Large intestine (tissue), 3 donors: ENCODE data around the gene UNC45B. TPM values are rescaled to one million over a fixed set of nuclear protein-coding genes. Genes with fewer than 3 reads are reported as not detected.
"Not testable (repeated sequence)": the region's sequence is repeated elsewhere in the genome, so short reads cannot be mapped to it uniquely, and the experiment has no call there.

ENCODE experiments used
- DNase-seq, 2 donors: peaks; one replicate each; pipeline versions ENCODE4 v3.0.0 to v3.0.0-alpha.2; 2013
- H3K27ac ChIP-seq: one replicate; pipeline ENCODE4 v1.5.1; 2013; ENCODE audit warnings: low read length
- H3K27me3 ChIP-seq: 2 replicates; pipeline ENCODE4 v1.6.1; 2013; ENCODE audit warnings: low read length; ENCODE audit not compliant: control insufficient read depth, insufficient read depth
- H3K36me3 ChIP-seq: 2 replicates; pipeline ENCODE4 v1.6.1; 2013; ENCODE audit warnings: low read length; ENCODE audit not compliant: control insufficient read depth, insufficient read depth
- H3K4me1 ChIP-seq: one replicate; pipeline ENCODE4 v1.6.1; 2013; ENCODE audit warnings: low read length; ENCODE audit not compliant: control insufficient read depth, insufficient read depth
- H3K4me3 ChIP-seq: one replicate; pipeline ENCODE4 v1.5.1; 2013; ENCODE audit warnings: low read length
- H3K9me3 ChIP-seq: one replicate; pipeline ENCODE4 v1.6.1; 2013; ENCODE audit warnings: mild to moderate bottlenecking, low read depth, low read length, moderate library complexity; ENCODE audit not compliant: control insufficient read depth
- WGBS: methylation state at CpG from one replicate; pipeline ENCODE4 v1.1.5; 2013; ENCODE audit warnings: low lambda C conversion rate; ENCODE audit not compliant: insufficient coverage; 5-methylcytosine and 5-hydroxymethylcytosine counted together
- polyA plus RNA-seq: library from polyadenylated mRNA; unstranded; fragments of 120-200 nt; gene quantifications from one replicate; pipeline ENCODE4 v1.2.1, GENCODE V29; 2013

UNC45B gene
- polyA plus RNA-seq, 1 donor: 0.28 TPM

DNA sequence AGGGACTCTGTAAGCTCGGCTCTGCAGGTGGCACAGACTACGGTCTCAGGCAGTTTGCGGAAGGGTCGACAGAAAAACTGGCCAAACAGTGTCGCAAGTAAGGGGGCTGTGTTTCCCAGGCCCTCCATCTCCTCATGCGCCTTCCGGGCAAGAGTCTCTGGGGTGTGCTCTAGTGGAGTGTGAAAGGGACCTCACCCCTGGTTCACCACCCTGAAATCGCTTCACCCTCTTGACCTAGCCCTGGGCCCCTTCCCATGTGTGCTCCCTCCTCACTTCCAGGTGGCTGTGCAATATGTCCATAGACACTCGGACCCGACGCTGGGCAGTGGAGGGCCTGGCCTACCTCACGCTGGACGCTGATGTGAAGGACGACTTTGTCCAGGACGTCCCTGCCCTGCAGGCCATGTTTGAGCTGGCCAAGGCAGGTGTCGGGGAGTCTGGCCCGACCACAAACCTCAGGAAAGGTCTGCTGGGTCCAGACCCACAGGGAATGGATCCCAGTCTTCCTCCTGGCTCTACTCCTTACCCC lies 22.3 kb downstream of the UNC45B start:
- DNase-seq: no peak
- Histone ChIP-seq H3K4me3 (no peak overlapping the region), H3K36me3 (no peaks in the 10 kb centered on the region)

DNA sequence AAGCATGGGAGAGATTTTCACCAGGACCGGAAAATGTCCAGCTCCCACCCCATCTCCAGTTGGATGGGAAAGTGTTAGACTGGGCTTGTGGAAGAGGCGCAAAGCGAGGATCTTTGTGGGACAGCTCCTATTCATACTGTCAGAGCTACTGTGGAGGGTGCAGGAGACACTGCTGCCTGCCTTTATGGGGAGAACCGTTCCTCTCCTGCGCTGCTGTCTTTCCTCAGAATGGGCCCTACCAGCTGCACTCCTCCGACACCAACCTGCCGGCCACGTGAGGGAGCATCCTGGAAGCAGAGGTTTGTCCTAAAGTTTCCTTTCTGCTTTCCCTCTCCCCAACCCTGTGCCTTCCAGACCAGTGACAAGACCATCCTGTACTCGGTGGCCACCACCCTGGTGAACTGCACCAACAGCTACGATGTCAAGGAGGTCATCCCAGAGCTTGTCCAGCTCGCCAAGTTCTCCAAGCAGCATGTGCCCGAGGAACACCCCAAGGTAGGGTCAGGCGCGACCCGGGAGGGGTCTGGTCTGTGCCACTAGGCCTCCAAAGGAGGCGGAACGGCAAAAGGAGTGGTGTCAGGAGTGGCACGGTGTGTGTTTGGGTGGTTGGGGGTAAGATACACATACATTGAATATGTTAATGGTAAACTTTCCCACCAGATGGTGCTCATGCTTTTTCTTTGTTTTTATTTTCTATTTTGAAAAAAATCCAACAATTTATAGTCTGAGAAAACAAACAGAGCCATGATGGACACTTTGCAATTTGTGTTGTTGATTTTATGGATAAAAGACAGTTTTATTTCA lies 23.6 kb downstream of the UNC45B start:
- Histone ChIP-seq H3K4me3 (no peak overlapping the region), H3K9me3 (no peaks in the 10 kb centered on the region), H3K27ac (no peak overlapping the region), H3K36me3 (no peaks in the 10 kb centered on the region), H3K27me3 (no peaks in the 10 kb centered on the region), H3K4me1 (no peaks in the 10 kb centered on the region)
- WGBS: no CpG with 5 or more reads among the region's 18 CpGs
- no peak for DNase-seq

More for the DNA sequence above, 22.3 kb downstream of the UNC45B start:
- H3K27me3 ChIP-seq: no peaks in the 10 kb centered on the region
- H3K9me3 ChIP-seq: no peaks in the 10 kb centered on the region
- H3K4me1 ChIP-seq: no peaks in the 10 kb centered on the region
- H3K27ac ChIP-seq: no peak overlapping the region
- WGBS: no CpG with 5 or more reads among the region's 17 CpGs

DNA sequence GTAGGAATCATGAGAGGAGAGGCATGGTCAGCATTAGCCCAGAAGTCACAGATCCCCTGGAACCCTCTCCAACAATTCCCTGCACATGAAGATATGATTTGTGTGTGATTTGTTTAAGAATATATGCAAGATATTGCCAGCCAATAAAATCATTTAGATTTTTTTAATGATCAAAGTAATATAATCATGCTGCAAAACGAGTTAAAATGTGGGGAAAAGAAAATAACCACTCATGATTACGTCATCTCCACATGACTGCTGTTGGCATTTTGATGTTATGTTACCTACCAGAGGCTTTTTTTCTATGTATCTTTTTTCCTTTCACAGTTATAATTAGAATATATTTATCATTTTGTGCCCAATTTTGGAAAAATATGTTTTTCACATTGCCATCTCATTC lies 24.2 kb downstream of the UNC45B start:
- WGBS: 86% methylated on average over 2 of the region's 2 CpGs
- no peaks in the 10 kb centered on the region for H3K27me3 ChIP-seq
- no peaks in the 10 kb centered on the region for H3K36me3 ChIP-seq
- no peak for DNase-seq
- H3K4me1 ChIP-seq: no peaks in the 10 kb centered on the region
- H3K4me3 ChIP-seq: no peak overlapping the region
- H3K27ac ChIP-seq: no peak overlapping the region
- H3K9me3 ChIP-seq: no peaks in the 10 kb centered on the region

DNA sequence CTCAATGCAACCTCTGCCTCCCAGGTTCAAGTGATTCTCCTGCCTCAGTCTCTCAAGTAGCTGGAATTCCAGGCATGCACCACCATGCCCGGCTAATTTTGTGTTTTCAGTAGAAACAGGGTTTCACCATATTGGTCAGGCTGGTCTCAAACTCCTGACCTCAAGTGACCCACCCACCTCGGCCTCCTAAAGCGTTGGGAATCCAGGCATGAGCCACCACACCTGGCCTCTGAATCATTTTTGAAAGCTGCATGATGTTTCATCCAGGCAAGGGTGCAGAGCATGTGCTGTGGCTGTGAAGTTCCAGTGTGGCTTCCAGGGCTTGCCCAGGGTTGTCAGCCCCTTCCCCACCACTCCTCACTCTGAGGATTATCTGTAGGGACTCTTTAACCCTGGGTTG lies 24.7 kb downstream of the UNC45B start:
- not testable (repeated sequence) for H3K36me3 ChIP-seq, DNase-seq, H3K9me3 ChIP-seq, H3K27me3 ChIP-seq, H3K27ac ChIP-seq, H3K4me1 ChIP-seq, H3K4me3 ChIP-seq
- no CpG with 5 or more reads among the region's 3 CpGs for WGBS

DNA sequence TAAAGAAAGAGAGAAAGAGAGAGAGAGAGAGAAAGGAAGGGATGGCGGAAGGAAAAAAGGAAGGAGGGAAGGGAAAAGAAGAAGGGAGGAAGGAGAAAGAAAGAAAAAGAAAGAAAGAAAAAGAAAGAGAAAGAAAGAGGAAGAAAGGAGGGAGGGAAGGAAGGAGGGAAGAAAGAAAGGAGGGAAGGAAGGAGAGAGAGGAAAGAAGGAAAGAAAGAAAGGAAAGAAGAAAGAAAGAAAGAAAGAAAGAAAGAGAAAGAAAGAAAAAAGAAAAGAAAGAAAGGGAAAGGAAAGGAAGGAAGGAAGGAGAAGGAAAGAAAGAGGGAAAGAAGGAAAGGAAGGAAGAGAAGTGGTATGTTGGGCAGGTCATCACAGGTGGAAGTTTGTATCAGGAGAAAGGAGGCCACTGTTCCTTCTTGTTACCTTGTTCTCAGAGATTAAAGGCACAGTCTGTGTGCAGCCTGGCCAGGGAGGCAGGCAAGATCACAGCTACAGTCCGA lies 27.3 kb downstream of the UNC45B start:
- no peaks in the 10 kb centered on the region for H3K36me3 ChIP-seq
- 100% methylated on average over 1 of the region's 2 CpGs for WGBS
- H3K9me3 ChIP-seq: no peaks in the 10 kb centered on the region
- no peaks in the 10 kb centered on the region for H3K27me3 ChIP-seq
- no peak overlapping the region for H3K4me3 ChIP-seq
- no peak overlapping the region for H3K27ac ChIP-seq
- no peak for DNase-seq
- H3K4me1 ChIP-seq: no peaks in the 10 kb centered on the region

DNA sequence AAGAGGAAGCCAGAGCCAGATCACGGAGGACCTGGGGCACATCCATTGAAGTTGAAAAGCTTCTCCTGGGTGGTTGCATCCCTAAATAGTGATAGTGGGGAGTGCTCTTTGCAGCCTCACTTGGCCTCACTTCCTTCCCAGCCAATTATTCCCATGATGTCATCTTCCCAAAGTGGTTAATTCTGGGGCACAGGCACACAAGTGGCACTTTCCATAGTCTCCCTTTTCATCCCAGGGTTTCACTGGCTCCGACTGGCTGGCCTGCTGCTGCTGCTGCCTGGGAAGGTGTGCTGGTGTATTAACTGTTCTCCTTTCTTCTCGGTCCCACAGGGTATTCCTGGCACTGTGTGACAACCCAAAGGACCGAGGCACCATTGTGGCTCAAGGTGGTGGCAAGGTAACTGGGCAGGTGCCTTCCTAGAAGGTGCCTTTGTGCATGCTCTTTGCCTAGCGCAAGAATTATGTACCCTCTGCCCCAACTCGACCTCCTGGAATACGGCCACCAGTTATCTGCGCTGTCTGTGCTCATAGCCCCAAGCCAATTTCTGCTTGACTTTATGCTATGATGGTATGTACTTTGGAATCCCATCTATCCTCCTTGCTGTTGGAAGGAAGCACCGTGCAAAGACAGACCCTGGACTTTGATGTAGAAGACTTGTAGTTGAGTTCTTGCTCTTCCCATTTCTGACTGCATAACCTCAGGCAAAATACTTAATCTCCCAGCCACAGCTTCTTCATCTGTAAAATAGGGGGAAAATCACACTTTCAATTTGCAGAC lies 28.2 kb downstream of the UNC45B start:
- H3K4me3 ChIP-seq: no peak overlapping the region
- no CpG with 5 or more reads among the region's 9 CpGs for WGBS
- no peaks in the 10 kb centered on the region for H3K9me3 ChIP-seq
- no peak for DNase-seq
- no peaks in the 10 kb centered on the region for H3K27me3 ChIP-seq
- H3K27ac ChIP-seq: no peak overlapping the region
- no peaks in the 10 kb centered on the region for H3K36me3 ChIP-seq
- no peaks in the 10 kb centered on the region for H3K4me1 ChIP-seq

GRCh38 chr17:35176897-35177296 lies 29.3 kb downstream of the UNC45B start:
- H3K9me3 ChIP-seq: no peaks in the 10 kb centered on the region
- no peak for DNase-seq
- WGBS: no CpG with 5 or more reads among the region's 8 CpGs
- no peaks in the 10 kb centered on the region for H3K36me3 ChIP-seq
- H3K4me1 ChIP-seq: no peaks in the 10 kb centered on the region
- no peak overlapping the region for H3K27ac ChIP-seq
- H3K27me3 ChIP-seq: no peaks in the 10 kb centered on the region
- H3K4me3 ChIP-seq: no peak overlapping the region

DNA sequence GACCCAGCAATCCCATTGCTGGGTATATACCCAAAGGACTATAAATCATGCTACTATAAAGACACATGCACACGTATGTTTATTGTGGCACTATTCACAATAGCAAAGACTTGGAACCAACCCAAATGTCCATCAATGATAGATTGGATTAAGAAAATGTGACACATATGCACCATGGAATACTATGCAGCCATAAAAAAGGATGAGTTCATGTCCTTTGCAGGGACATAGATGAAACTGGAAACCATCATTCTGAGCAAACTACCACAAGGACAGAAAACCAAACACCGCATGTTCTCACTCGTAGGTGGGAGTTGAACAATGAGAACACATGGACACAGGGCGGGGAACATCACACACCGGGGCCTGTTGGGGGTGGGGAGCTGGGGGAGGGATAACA lies 31.8 kb downstream of the UNC45B start:
- H3K27me3 ChIP-seq, H3K4me1 ChIP-seq, H3K4me3 ChIP-seq, H3K27ac ChIP-seq, H3K36me3 ChIP-seq, DNase-seq, H3K9me3 ChIP-seq: not testable (repeated sequence)
- no CpG with 5 or more reads among the region's 5 CpGs for WGBS

DNA sequence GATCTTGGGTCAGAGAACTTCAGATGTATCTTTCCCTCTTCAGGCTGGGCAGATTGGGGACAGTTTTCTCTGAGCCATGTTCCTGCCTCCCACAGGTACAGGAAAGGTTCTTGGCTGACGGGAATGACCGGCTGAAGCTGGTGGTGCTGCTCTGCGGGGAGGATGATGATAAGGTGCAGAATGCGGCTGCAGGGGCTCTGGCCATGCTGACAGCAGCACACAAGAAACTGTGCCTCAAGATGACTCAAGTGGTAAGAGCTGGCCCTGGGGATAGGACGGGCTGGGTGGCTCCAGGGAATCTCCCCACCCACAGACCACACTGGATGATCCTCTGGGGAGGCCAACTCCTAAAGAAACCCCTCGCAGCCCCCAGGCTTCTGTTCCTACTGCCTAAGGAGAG lies 35.7 kb downstream of the UNC45B start:
- Histone ChIP-seq H3K27ac (no peak overlapping the region), H3K4me1 (no peaks in the 10 kb centered on the region), H3K9me3 (no peaks in the 10 kb centered on the region), H3K4me3 (no peak overlapping the region), H3K27me3 (no peaks in the 10 kb centered on the region), H3K36me3 (no peaks in the 10 kb centered on the region)
- WGBS: no CpG with 5 or more reads among the region's 6 CpGs
- DNase-seq: no peak

DNA sequence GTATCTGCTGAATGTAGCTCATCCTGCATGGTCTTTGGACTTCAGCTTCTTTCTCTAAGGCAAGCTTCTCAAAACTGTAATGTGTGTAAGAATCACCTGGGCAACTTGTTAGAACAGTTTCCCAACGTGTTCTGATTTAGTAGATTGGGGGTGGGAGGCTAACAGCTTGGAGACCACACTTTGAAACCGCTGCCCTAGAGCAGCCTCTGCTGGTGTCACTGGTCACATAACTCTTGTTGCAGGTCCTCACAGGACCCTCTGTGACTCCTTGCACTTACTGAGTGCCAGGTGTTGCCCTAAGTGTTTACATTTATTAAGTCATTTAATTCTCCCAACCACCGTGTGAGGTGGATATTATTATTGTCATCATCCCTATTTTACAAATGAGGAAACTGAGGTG lies 36.7 kb downstream of the UNC45B start:
- 60% methylated on average over 1 of the region's 3 CpGs for WGBS
- Histone ChIP-seq H3K36me3 (no peaks in the 10 kb centered on the region), H3K4me1 (no peaks in the 10 kb centered on the region), H3K27ac (no peak overlapping the region), H3K4me3 (no peak overlapping the region), H3K9me3 (no peaks in the 10 kb centered on the region), H3K27me3 (no peaks in the 10 kb centered on the region)
- DNase-seq: no peak
